A673 (cell line): Measurements from ENCODE around the gene HP. TPM values are rescaled to one million over a fixed set of nuclear protein-coding genes. Genes with fewer than 3 reads are reported as not detected.
A peak's percentile ranks its signal among the peaks of the same experiment; 100 is the strongest.

Experiments
- BruUV-seq: library from RNA; stranded (reverse); fragments of 400-500 nt; replicated peaks from 2 replicates; lab custom pipeline; 2021; lab: Mats Ljungman, UMichigan
- CTCF ChIA-PET: fragments of 300-600 bp; sonication (Branson Sonifier 250); formaldehyde crosslinking; loops from one replicate; lab custom pipeline; 2022; ENCODE audit warnings: antibody characterized with exemption; lab: Charles Lee
- POLR2A ChIA-PET: fragments of 300-600 bp; sonication (Branson Sonifier 250); formaldehyde crosslinking; loops from one replicate; lab custom pipeline; 2022; ENCODE audit warnings: antibody characterized with exemption; ENCODE audit not compliant: low non-redundant PET; lab: Charles Lee
- DNase-seq: peaks from one replicate; pipeline ENCODE4 v3.0.0-alpha.2; 2015; ENCODE audit warnings: low spot score
- H3K27ac ChIP-seq: fragments of 200-600 bp; sonication (generic); 2 replicates; pipeline ENCODE4 v1.5.1; 2016; ENCODE audit warnings: mixed run types, low read depth, mild to moderate bottlenecking, mixed read lengths, antibody characterized with exemption, low read length; ENCODE audit not compliant: poor library complexity, severe bottlenecking
- H3K27me3 ChIP-seq: fragments of 200-600 bp; sonication (generic); replicated peaks from 2 replicates; pipeline ENCODE4 v1.6.1; 2017; ENCODE audit warnings: mixed run types, low read depth, mild to moderate bottlenecking, mixed read lengths, antibody characterized with exemption, low read length; ENCODE audit not compliant: insufficient read depth, poor library complexity
- H3K36me3 ChIP-seq: fragments of 200-600 bp; sonication (generic); 2 replicates; pipeline ENCODE4 v1.6.1; 2016; ENCODE audit warnings: mixed run types, mild to moderate bottlenecking, mixed read lengths, antibody characterized with exemption, low read length; ENCODE audit not compliant: insufficient read depth, poor library complexity, severe bottlenecking
- H3K4me1 ChIP-seq: fragments of 200-600 bp; sonication (generic); 2 replicates; pipeline ENCODE4 v1.6.1; 2017; ENCODE audit warnings: mixed run types, mild to moderate bottlenecking, mixed read lengths, antibody characterized with exemption, low read length; ENCODE audit not compliant: insufficient read depth, poor library complexity, severe bottlenecking
- H3K4me3 ChIP-seq: fragments of 200-600 bp; sonication (generic); 2 replicates; pipeline ENCODE4 v1.5.1; 2016; ENCODE audit warnings: low read depth, mixed run types, mild to moderate bottlenecking, mixed read lengths, low read length; ENCODE audit not compliant: poor library complexity, severe bottlenecking
- H3K9me3 ChIP-seq: fragments of 200-600 bp; sonication (generic); 2 replicates; pipeline ENCODE4 v1.6.1; 2016; ENCODE audit warnings: mixed run types, low read depth, mild to moderate bottlenecking, mixed read lengths, antibody characterized with exemption, low read length; ENCODE audit not compliant: poor library complexity, severe bottlenecking
- CTCF ChIP-seq: fragments of 300-800, 200-600 bp; sonication (generic); conservative IDR thresholded peaks from 2 replicates; pipeline ENCODE4 v1.5.1; 2017; ENCODE audit warnings: low read depth, mild to moderate bottlenecking, antibody characterized with exemption, low read length, moderate library complexity, mixed read lengths
- EZH2 ChIP-seq: fragments of 200-600 bp; sonication (generic); IDR thresholded peaks from 2 replicates; pipeline ENCODE4 v1.6.1; 2017; ENCODE audit warnings: borderline replicate concordance, low read depth, mild to moderate bottlenecking, mixed read lengths, antibody characterized with exemption, low read length; ENCODE audit not compliant: poor library complexity, severe bottlenecking
- intact Hi-C: fragments of 100-400 bp; cut with micrococcal nuclease; formaldehyde crosslinking; loops from one replicate; pipeline ENCODE4 v1.10.0; 2022; ENCODE audit not compliant: unreplicated experiment
- total RNA-seq: library from RNA; stranded (reverse); gene quantifications from 2 replicates; pipeline ENCODE4 v1.2.3, GENCODE V29; 2021

The HP gene
- total RNA-seq, 1 experiment from 2014 or later: not detected

- CTCF ChIA-PET: interaction anchor here (0.6 to 2.4 kb wide), 2 partner anchors 55 to 132 kb away, joined by 4 to 7 read pairs; no protein-coding TSS in a partner anchor
- Histone ChIP-seq H3K4me3 (peak within 1 kb of the TSS; percentile 70), H3K27ac (peak within 1 kb of the TSS; percentile 89), H3K9me3 (no peaks in the 10 kb centered on the region), H3K27me3 (no peaks in the 10 kb centered on the region), H3K4me1 (peaks cover 8% of the 10 kb centered on the region), H3K36me3 (peaks cover 43% of the 10 kb centered on the region)
- POLR2A ChIA-PET: interaction anchor here (0.5 to 1.0 kb wide), 4 partner anchors 31 to 1452 kb away, joined by 3 to 12 read pairs (median 5); no protein-coding TSS in a partner anchor
- peak; percentile 99 for DNase-seq
- intact Hi-C loops: no loop called here
- no TSS peak for BruUV-seq
- no peak for TF ChIP-seq CTCF
- TF ChIP-seq EZH2: no peak
Observed at GRCh38 chr16:72093448-72094265, 39.4 kb downstream of the HP start, which contains the start of the genes DHX38 and TXNL4B. TSS of gene DHX38 (plus strand) at chr16:72093847. CDS start at chr16:72096158, 2,311 bp downstream. TSS of gene TXNL4B (minus strand) at chr16:72093620. CDS start at chr16:72090749, 2,871 bp downstream.

DNA sequence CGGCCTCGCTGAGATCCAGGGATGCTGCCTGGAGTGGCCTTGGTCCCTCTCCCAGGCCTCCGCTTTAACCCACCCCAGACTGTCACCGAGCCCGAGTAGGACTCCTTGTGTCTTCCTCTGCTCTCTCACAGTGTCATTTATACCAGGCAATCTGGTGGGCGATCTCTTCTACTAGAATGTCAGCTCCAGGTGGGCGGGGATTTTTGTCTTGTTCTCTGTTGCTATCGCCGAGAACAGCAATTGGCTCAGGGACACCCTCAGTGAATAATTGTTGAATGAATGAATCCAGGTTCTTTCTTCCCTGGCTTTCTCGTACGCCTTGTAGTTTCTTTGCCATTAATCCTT, 39.9 kb downstream of the HP start:
- BruUV-seq: no TSS peak
- ChIA-PET POLR2A (no interaction called here), CTCF (interaction anchor here (0.6 to 2.4 kb wide), 2 partner anchors 56 to 133 kb away, joined by 4 to 7 read pairs; no protein-coding TSS in a partner anchor)
- TF ChIP-seq CTCF (no peak), EZH2 (no peak)
- Histone ChIP-seq H3K36me3 (peaks cover 42% of the 10 kb centered on the region), H3K9me3 (no peaks in the 10 kb centered on the region), H3K27me3 (no peaks in the 10 kb centered on the region), H3K27ac (peak overlapping the region; percentile 89), H3K4me3 (peak overlapping the region; percentile 70), H3K4me1 (peaks cover 8% of the 10 kb centered on the region)
- intact Hi-C loops: no loop called here
- peak; percentile 28 for DNase-seq

DNA sequence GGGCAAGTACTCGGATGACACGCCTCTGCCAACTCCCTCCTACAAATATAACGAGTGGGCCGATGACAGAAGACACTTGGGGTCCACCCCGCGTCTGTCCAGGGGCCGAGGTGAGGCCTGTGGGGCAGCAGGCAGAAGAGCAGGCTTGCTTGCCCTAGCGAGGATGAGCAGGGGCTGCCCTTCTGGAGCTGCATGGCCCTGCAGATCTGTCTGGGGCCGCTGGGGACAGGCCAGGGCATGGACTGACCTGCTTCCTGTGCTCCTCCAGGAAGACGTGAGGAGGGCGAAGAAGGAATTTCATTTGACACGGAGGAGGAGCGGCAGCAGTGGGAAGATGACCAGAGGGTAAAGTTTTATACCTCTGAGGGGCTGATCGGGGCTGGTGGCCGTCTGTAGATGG, 44.6 kb downstream of the HP start:
- BruUV-seq: no TSS peak
- ChIA-PET CTCF (no interaction called here), POLR2A (no interaction called here)
- Histone ChIP-seq H3K27ac (no peak overlapping the region), H3K27me3 (no peaks in the 10 kb centered on the region), H3K9me3 (no peaks in the 10 kb centered on the region), H3K4me1 (peaks cover 8% of the 10 kb centered on the region), H3K4me3 (no peak overlapping the region), H3K36me3 (peaks cover 73% of the 10 kb centered on the region)
- intact Hi-C loops: no loop called here
- no peak for TF ChIP-seq EZH2
- no peak for TF ChIP-seq CTCF
- no peak for DNase-seq
